ENCODE measurements around the gene CHCHD6. TPM values are rescaled to one million over a fixed set of nuclear protein-coding genes. Genes with fewer than 3 reads are reported as not detected.

Gene CHCHD6
- total RNA-seq, 1 experiment from 2014 or later: 40.9 TPM

DNA sequence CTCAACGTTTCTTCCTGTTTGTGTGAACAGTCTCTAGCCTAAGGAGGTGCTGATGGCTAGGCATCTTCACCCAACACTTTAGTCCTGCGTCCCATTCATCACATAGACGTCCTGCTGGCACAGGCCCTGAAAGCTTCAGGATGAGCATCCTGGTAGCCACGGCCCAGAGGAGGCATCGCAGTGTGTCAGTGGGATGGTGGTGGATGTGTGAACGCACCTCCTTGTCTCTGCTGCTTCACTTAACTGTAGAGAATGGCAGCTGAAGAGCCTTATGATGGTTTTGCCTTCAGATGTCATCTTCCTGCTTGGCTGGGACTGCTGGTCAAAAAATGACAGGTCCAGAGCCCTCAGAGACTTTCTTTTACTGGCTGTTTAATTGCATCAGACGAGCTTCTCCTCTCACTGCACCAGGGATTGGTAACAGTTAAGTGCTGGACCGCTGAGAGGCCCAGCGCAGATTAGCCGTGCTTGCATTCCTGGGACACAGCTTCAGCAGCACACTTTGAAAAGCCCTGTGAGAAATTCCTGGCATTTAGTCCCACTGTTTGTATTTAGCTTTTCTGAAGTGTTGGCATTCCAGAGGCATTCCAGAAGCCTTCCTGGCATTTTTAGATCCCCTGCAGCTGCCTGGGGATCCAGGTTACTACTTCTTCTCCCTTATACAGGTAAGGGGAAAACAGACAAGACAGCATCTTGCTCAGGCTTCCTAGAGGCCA is 146.5 kb downstream of the CHCHD6 start:
- CTCF ChIA-PET: interaction anchor here (1.0 to 2.9 kb wide), 5 partner anchors 15 to 171 kb away, joined by 3 to 26 read pairs (median 4); no protein-coding TSS in a partner anchor

DNA sequence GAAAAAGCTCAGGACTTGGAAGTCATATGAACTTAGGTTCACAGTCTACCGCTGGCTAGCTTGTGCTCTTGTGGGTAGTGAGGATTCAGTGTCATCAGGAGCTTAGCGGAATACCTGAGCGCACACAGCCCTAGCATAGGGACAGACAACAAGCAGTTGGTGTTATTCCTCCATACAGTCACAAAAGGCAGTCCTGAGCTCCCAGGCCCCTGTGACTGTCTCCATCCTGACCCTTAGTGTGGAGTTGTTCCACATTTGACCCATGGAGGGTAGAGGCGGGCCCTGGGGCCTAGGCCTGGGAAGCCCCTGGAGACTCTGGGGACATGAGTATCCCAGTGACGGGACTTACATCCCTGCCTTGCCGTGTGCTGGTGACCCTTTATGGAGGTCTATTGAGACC is 147.3 kb downstream of the CHCHD6 start:
- DNase-seq (ENCODE audit: low spot score) (no peak), ATAC-seq (no peak)
- H3K4me3 Mint-ChIP-seq: no peak overlapping the region
- ChIA-PET POLR2A (interaction anchor here (0.9 to 1.5 kb wide), 2 partner anchors 99 to 101 kb away, joined by 5 to 6 read pairs; no protein-coding TSS in a partner anchor), CTCF (interaction anchor here (0.9 to 2.9 kb wide), 5 partner anchors 9 to 171 kb away, joined by 3 to 26 read pairs (median 3); no protein-coding TSS in a partner anchor)
- peak overlapping the region; percentile 97 for H3K27ac Mint-ChIP-seq
- H3K27me3 Mint-ChIP-seq (ENCODE audit: low read depth): no peaks in the 10 kb centered on the region
- no peaks in the 10 kb centered on the region for H3K36me3 Mint-ChIP-seq
- H3K4me1 Mint-ChIP-seq: peaks cover 58% of the 10 kb centered on the region
- H3K9me3 Mint-ChIP-seq: no peaks in the 10 kb centered on the region
- TF ChIP-seq, protein P1, sequence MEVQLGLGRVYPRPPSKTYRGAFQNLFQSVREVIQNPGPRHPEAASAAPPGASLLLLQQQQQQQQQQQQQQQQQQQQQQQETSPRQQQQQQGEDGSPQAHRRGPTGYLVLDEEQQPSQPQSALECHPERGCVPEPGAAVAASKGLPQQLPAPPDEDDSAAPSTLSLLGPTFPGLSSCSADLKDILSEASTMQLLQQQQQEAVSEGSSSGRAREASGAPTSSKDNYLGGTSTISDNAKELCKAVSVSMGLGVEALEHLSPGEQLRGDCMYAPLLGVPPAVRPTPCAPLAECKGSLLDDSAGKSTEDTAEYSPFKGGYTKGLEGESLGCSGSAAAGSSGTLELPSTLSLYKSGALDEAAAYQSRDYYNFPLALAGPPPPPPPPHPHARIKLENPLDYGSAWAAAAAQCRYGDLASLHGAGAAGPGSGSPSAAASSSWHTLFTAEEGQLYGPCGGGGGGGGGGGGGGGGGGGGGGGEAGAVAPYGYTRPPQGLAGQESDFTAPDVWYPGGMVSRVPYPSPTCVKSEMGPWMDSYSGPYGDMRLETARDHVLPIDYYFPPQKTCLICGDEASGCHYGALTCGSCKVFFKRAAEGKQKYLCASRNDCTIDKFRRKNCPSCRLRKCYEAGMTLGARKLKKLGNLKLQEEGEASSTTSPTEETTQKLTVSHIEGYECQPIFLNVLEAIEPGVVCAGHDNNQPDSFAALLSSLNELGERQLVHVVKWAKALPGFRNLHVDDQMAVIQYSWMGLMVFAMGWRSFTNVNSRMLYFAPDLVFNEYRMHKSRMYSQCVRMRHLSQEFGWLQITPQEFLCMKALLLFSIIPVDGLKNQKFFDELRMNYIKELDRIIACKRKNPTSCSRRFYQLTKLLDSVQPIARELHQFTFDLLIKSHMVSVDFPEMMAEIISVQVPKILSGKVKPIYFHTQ (CRISPR knock-in tag; IDR thresholded peaks at IDR 0.05): no peak
- no peak for TF ChIP-seq JAZF1 (CRISPR knock-in tag; IDR thresholded peaks at IDR 0.05)
- TF ChIP-seq, protein P2, sequence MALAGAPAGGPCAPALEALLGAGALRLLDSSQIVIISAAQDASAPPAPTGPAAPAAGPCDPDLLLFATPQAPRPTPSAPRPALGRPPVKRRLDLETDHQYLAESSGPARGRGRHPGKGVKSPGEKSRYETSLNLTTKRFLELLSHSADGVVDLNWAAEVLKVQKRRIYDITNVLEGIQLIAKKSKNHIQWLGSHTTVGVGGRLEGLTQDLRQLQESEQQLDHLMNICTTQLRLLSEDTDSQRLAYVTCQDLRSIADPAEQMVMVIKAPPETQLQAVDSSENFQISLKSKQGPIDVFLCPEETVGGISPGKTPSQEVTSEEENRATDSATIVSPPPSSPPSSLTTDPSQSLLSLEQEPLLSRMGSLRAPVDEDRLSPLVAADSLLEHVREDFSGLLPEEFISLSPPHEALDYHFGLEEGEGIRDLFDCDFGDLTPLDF (CRISPR knock-in tag; IDR thresholded peaks at IDR 0.05): no peak
- no peak for TF ChIP-seq NR2C2 (CRISPR knock-in tag; IDR thresholded peaks at IDR 0.05)
- TF ChIP-seq, protein P3, sequence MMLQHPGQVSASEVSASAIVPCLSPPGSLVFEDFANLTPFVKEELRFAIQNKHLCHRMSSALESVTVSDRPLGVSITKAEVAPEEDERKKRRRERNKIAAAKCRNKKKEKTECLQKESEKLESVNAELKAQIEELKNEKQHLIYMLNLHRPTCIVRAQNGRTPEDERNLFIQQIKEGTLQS (CRISPR knock-in tag; conservative IDR thresholded peaks at IDR 0.05): no peak
- TF ChIP-seq ZNF317 (CRISPR knock-in tag; IDR thresholded peaks at IDR 0.05; ENCODE audit: borderline replicate concordance, low read depth): no peak
- TF ChIP-seq JUN (CRISPR knock-in tag; IDR thresholded peaks at IDR 0.05): no peak
- no peak for TF ChIP-seq TCF7 (CRISPR knock-in tag; IDR thresholded peaks at IDR 0.05; ENCODE audit: low read depth)
- TF ChIP-seq, protein P4, sequence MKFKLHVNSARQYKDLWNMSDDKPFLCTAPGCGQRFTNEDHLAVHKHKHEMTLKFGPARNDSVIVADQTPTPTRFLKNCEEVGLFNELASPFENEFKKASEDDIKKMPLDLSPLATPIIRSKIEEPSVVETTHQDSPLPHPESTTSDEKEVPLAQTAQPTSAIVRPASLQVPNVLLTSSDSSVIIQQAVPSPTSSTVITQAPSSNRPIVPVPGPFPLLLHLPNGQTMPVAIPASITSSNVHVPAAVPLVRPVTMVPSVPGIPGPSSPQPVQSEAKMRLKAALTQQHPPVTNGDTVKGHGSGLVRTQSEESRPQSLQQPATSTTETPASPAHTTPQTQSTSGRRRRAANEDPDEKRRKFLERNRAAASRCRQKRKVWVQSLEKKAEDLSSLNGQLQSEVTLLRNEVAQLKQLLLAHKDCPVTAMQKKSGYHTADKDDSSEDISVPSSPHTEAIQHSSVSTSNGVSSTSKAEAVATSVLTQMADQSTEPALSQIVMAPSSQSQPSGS (CRISPR knock-in tag; IDR thresholded peaks at IDR 0.05; ENCODE audit: borderline replicate concordance, low read depth): no peak
- TF ChIP-seq, protein P5, sequence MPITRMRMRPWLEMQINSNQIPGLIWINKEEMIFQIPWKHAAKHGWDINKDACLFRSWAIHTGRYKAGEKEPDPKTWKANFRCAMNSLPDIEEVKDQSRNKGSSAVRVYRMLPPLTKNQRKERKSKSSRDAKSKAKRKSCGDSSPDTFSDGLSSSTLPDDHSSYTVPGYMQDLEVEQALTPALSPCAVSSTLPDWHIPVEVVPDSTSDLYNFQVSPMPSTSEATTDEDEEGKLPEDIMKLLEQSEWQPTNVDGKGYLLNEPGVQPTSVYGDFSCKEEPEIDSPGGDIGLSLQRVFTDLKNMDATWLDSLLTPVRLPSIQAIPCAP (CRISPR knock-in tag; IDR thresholded peaks at IDR 0.05): no peak
- TF ChIP-seq CBFB (CRISPR knock-in tag; IDR thresholded peaks at IDR 0.05; ENCODE audit: low read depth): no peak
- TF ChIP-seq, protein P6, sequence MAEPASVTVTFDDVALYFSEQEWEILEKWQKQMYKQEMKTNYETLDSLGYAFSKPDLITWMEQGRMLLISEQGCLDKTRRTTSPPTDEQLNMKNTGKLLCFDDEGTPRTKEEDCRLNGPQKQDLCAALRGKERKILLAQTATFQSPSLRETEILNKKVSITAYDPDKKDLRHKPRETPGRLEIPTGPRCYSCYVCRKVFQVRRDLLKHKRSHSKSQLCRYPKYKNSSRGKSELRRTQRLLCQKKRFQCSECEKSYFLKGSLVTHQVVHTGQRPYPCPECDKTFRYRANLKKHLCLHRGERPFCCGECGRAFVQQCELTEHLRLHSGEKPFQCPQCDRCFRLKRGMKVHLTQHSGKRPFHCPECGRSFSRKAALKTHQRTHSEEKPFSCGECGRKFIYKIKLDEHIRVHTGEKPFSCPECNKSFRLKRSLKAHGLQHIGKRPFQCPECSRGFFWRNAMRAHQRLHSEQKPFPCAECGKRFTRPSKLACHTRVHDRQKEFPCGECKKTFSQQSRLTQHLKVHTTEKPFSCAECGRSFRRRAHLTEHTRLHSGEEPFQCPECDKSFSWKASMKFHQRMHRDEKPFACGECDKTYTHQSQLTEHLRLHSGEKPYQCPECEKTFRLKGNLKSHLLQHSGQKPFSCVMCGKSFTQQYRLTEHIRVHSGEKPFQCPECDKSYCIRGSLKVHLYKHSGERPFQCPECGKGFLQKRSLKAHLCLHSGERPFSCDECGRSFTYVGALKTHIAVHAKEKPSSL (CRISPR knock-in tag; conservative IDR thresholded peaks at IDR 0.05): no peak
- TF ChIP-seq, protein P7, sequence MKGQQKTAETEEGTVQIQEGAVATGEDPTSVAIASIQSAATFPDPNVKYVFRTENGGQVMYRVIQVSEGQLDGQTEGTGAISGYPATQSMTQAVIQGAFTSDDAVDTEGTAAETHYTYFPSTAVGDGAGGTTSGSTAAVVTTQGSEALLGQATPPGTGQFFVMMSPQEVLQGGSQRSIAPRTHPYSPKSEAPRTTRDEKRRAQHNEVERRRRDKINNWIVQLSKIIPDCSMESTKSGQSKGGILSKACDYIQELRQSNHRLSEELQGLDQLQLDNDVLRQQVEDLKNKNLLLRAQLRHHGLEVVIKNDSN (CRISPR knock-in tag; IDR thresholded peaks at IDR 0.05): no peak
- no peak for TF ChIP-seq SMAD4 (CRISPR knock-in tag; IDR thresholded peaks at IDR 0.05)
- TF ChIP-seq, protein P8, sequence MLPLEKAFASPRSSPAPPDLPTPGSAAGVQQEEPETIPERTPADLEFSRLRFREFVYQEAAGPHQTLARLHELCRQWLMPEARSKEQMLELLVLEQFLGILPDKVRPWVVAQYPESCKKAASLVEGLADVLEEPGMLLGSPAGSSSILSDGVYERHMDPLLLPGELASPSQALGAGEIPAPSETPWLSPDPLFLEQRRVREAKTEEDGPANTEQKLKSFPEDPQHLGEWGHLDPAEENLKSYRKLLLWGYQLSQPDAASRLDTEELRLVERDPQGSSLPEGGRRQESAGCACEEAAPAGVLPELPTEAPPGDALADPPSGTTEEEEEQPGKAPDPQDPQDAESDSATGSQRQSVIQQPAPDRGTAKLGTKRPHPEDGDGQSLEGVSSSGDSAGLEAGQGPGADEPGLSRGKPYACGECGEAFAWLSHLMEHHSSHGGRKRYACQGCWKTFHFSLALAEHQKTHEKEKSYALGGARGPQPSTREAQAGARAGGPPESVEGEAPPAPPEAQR (CRISPR knock-in tag; IDR thresholded peaks at IDR 0.05): no peak
- TF ChIP-seq, protein P9, sequence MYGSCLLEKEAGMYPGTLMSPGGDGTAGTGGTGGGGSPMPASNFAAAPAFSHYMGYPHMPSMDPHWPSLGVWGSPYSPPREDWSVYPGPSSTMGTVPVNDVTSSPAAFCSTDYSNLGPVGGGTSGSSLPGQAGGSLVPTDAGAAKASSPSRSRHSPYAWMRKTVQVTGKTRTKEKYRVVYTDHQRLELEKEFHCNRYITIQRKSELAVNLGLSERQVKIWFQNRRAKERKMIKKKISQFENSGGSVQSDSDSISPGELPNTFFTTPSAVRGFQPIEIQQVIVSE (CRISPR knock-in tag; IDR thresholded peaks at IDR 0.05; ENCODE audit: borderline replicate concordance): no peak

More for the DNA sequence above, 146.5 kb downstream of the CHCHD6 start:
- H3K4me3 Mint-ChIP-seq: 0 out of 2 replicates have a peak overlapping the region, but pooled peaks have one; percentile 4
- no peaks in the 10 kb centered on the region for H3K9me3 Mint-ChIP-seq
- DNase-seq (ENCODE audit: low spot score) (peak; percentile 72), ATAC-seq (peak; percentile 90)
- H3K4me1 Mint-ChIP-seq: peaks cover 60% of the 10 kb centered on the region
- POLR2A ChIA-PET: interaction anchor here (0.9 to 1.5 kb wide), 2 partner anchors 98 to 100 kb away, joined by 5 to 6 read pairs; no protein-coding TSS in a partner anchor
- H3K36me3 Mint-ChIP-seq: no peaks in the 10 kb centered on the region
- TF ChIP-seq, protein P10, sequence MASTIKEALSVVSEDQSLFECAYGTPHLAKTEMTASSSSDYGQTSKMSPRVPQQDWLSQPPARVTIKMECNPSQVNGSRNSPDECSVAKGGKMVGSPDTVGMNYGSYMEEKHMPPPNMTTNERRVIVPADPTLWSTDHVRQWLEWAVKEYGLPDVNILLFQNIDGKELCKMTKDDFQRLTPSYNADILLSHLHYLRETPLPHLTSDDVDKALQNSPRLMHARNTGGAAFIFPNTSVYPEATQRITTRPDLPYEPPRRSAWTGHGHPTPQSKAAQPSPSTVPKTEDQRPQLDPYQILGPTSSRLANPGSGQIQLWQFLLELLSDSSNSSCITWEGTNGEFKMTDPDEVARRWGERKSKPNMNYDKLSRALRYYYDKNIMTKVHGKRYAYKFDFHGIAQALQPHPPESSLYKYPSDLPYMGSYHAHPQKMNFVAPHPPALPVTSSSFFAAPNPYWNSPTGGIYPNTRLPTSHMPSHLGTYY (CRISPR knock-in tag; IDR thresholded peaks at IDR 0.05): peak; percentile 19; the same call in 1 of the 2 replicates
- TF ChIP-seq TEAD4 (CRISPR knock-in tag; IDR thresholded peaks at IDR 0.05): peak; percentile 92; the same call in 1 of the 2 replicates
- TF ChIP-seq TEAD1 (CRISPR knock-in tag; IDR thresholded peaks at IDR 0.05): peak; percentile 93; the same call in 1 of the 2 replicates
- 0 out of 2 replicates have a peak, but pooled peaks have one; percentile 22 for TF ChIP-seq SP1 (CRISPR knock-in tag; conservative IDR thresholded peaks at IDR 0.05)
- TF ChIP-seq GABPB1 (CRISPR knock-in tag; IDR thresholded peaks at IDR 0.05): peak; percentile 75
- no peak for TF ChIP-seq CREM (CRISPR knock-in tag; IDR thresholded peaks at IDR 0.05)
- no peaks in the 10 kb centered on the region for H3K27me3 Mint-ChIP-seq (ENCODE audit: low read depth)
- peak overlapping the region; percentile 97 for H3K27ac Mint-ChIP-seq

Data from WTC11 (cell line).